SIG-M5 treated with dmso at 0.1 percent for 504 hours (cell line): ENCODE data around the gene PLRG1.
A peak's percentile ranks its signal among the peaks of the same experiment; 100 is the strongest.
"Not testable (repeated sequence)": the region's sequence is repeated elsewhere in the genome, so short reads cannot be mapped to it uniquely, and the experiment has no call there.

Experiments
- DNase-seq: peaks from one replicate; lab custom pipeline; 2025; ENCODE audit not compliant: unreplicated experiment; lab: John Stamatoyannopoulos, UW

PLRG1 gene

DNA sequence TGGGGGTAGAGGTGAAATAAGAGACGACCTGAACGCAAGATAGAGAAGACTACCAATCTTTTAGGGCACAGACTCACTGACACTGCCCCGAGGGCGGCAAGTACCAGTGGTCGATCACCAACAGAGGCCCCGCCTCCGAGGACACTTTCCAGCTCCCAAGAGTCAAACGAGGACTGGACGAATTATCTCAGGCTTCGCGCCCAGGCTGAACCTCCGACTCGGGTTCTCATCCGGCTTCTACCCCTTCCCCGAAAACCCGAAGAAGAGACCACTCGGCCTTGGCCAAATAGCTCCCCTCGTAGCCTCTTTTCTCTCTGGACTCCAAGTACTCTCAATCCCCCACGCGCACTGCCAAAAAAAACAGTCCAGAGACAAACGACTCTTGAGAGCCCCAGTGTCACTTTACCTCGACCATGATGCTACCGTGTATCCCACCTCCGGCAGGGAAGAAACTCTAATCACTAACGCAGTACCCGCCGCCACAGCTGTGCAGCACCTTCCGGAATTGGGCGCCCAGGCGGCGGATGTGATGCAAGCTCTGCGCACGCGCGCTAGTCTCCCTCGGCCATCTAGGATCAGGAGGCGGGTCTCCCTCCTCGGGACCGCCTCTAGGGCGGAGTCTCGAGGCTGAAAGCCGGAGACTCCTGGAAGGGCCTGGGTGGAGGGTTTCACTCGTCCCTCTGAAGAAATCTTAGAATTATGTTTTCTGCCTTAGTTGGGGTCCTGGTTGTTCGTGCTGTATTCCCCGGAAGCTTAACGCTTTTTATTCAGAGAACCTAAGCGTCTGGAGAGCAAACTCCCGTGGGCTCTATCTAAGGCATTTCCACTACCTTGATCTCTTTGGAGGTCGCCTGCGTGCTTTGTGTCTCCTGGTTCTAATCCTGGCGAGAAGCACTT is at the start of gene PLRG1:
TSS of gene PLRG1 (minus strand) at position 507 of the 897 bp plus-strand sequence. CDS start at position 415, 92 bp downstream.
- peak; percentile 90 for DNase-seq

GRCh38 chr4:154597798-154598774 is 47.9 kb upstream of the PLRG1 start:
- no peak for DNase-seq

GRCh38 chr4:154597281-154597680 is 47.1 kb upstream of the PLRG1 start:
- not testable (repeated sequence) for DNase-seq

DNA sequence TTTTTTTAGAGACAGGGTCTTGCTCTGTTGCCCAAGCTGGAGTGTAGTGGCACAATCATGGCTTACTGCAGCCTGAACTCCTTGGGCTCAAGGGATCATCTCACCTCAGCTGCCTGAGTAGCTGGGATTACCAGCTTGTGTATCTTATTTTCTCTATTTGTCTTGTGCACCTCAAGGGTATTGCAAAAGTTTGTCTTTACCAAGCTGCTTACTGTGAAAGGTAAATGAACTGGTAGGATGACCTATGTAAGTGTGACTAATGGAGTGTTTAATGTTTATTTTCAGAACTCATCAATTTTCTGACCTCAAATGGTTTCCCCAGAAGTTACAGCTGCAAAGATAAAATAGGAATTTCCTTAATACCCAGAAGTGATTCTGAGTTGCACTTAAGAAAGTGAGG is 45.6 kb upstream of the PLRG1 start:
- peak; percentile 13 for DNase-seq

- DNase-seq: not testable (repeated sequence)
Observed at GRCh38 chr4:154594343-154594742, 44.1 kb upstream of the PLRG1 start.

DNA sequence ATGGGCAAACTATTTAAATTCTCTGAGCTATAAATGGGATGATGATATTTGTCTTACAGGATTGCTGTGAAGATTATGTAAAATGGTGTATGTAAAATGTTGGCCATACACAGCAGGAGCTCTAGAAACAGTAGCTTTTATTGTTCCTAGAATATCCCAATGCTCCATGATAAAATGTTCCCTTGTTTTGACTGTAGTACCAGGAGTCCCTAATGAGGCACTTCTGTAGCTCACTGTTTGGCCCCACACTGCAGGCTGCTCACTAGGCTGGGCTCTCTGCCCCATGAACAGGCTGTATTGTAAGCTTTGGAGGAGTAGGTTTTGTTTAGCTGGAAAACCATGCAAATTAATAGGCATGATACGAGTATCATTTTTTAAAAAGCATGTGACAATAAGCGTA is 43.7 kb upstream of the PLRG1 start:
- DNase-seq: no peak

GRCh38 chr4:154591890-154592289 is 41.7 kb upstream of the PLRG1 start:
- no peak for DNase-seq

DNA sequence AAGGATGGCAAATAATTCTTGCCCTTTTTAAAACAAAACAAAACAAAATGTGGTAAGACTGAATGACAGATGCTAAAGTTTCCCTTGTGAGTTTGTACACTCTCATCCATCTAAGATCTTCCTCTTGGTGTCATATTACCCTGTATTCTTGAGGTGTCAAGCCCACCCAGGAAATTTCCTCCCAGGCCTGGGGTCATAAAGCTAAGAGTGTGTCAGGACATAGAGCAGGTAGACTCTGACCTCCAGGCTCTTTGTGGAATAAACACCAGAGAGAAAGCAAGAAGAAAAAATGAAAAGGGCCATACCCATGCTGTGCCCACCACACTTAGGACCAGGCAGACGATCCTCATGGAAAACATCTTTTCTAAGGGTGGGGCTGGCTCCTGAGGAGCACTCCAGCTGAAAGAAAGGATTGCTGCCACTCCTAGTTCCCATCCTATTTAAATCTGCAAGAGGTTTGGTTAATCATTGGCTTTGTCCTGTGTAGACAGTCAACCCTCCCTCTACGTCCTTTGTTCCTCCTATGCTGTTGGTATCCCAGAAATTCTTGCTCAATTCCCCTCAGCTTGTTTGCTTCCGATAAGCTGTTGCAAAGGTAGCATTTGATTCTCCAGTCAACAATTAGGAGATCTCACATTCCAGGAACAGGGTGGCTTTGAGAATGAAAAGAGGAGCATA is 40.3 kb upstream of the PLRG1 start, which contains the start of gene FGA:
TSS of gene FGA (minus strand) at position 414 of the 678 bp plus-strand sequence. CDS start at position 359, 55 bp downstream.
- no peak for DNase-seq

DNA sequence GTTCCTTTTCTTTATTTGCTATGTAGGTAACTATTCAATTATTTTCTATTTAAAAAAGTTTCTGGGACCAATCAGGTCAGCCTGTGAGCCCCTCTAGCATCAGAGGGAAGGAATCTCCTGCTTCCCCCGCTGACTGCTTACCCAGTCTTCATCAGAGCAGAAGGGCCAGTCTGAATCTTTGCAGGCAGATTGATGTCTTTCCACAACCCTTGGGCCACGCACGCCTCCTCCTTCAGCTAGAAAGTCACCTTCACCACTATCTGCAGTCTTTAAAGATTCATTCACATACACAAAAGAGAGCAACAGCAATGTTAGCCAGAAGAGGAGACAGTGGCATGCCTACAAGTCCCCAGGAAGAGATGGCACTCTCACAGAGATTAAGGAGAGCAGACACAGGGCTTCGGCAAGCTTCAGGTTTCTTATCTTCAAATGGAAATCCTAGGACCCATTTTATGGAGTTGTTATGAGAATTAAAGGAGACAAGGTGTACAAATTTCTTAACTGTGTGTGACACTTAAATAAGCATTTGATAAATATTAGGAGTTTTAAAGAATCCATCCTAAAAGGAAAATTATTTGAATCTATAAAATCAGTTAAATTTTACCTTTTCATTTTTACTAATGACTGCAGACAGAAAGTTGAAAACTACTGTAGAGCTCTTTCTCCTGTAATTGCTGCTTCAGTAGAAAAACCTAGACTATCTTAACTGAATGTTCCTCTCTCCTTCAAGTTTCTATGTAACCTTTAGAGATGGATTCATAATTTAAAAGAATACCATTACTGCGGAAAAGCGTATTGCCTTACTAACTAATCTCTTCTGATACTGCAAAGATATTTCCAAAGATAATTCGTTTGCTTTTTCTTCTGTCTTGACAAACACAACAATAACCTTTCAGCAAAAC is 39.3 kb upstream of the PLRG1 start:
- no peak for DNase-seq

GRCh38 chr4:154588198-154588597 is 38.0 kb upstream of the PLRG1 start:
- DNase-seq: no peak

GRCh38 chr4:154586296-154587033 is 36.3 kb upstream of the PLRG1 start:
- DNase-seq: no peak

- DNase-seq: no peak
Observed at GRCh38 chr4:154585369-154586018, 35.3 kb upstream of the PLRG1 start.

DNA sequence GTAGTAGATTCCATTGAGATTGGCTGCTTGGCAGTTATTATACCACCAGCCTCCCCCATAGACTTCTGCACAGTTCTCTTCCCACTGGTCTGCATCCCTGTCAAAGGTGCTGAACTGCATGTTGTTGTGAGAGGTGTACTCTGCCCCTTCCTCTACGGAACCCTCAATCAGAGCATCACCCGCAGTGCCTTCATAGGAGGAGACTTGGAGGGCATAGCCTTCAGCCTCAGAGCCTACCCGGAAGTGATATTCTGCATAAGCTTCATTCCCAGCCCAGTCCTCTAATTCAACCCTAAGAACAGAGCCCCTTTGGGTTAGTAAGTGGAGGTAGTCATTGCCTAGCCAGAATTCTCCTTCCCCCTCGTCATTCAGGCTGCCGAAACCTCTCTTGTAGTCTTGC is 34.1 kb upstream of the PLRG1 start:
- no peak for DNase-seq

DNA sequence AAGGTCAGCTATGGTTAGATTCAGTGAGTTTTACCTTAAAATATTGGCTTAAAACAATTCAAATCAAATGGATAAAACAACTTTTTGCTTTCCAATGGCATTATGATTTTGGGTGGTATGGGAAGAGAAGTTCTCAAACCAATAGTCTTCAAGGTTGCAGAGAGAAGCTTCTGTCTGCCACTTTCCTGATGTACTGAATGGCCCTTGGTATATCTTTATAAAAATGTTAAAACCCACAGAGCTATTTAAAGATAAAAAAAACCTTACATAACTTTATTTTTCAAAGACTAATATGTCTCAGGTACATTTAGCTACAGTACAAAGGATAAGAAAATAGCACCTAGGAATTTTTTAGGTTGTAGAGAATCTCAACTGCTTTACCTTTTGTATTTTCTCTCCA is 33.5 kb upstream of the PLRG1 start:
- no peak for DNase-seq

DNA sequence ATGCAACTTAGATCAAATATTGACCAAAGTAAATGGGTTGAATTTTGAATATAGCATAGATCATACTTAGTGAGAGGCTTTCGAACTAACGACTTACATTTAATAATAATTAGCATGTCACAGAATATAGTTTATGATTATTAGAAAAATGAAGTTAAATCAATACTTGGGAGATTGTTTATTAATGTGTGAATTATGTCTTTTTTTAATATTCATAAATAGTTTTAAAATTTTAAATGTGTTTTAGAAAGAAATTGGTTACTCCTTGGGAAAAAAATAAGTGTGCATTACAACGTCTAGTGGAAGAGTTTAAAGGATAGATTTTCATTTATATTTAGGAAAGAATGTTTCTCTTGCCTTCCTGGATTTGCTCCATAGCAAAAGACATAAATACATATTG is 33.0 kb upstream of the PLRG1 start:
- no peak for DNase-seq

- no peak for DNase-seq
Observed at GRCh38 chr4:154582723-154583122, 32.5 kb upstream of the PLRG1 start.

DNA sequence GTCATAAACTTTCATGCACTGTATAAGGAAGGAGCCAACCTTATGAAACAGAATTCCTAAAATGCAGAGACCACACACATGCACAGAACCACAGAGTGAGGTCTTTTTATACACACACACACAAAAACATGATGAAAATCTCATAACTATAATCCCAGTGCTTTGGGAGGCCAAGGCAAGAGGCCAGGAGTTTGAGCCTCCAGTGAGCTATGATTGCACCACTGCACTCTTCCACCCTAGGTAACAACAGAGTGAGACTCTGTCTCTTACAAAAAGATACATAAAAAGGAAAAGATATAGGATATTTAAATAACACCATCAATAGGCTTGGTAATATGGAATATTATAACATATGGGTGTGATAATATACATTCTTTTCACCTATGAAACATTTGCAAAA is 29.7 kb upstream of the PLRG1 start:
- no peak for DNase-seq

DNA sequence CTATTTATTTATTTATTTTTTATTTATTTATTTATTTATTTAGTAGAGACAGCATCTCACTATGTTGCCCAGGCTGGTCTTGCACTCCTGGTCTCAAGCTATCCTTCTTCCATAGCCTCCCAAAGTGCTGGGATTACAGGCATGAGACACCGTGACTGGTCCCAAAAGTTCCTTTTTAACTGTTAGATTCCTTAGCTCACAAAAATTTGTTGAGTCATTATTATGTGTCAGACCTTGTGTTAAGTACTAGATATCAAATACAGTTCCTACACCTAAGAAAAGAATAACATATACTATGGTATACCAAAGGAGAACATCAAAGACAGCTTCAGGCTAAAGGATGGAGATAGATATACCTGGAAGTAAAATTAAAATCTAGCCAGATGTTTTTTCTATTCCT is 28.7 kb upstream of the PLRG1 start:
- DNase-seq: no peak

DNA sequence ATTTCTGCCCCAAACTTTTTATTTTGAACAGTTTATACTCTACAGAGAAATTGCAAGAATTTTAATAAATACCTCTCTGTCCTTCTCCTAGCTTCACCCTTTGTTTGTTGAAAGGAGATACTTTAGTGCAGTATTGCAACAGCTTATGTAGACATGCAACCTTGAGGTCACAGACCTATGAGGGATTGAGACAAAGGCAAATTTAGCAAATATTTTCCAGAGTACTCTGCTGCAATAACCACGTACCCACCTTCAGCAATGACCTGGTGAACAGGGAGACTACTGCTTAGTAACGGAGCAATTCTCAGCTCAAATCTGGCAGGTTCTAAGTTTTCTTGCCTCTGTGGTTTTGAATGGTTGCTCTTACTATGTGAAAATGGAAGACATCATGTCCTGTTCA is 27.1 kb upstream of the PLRG1 start:
- DNase-seq: no peak
